Esophagus muscularis mucosa (tissue), 4 donors: Measurements from ENCODE around the gene CCNI. TPM values are rescaled to one million over a fixed set of nuclear protein-coding genes. Genes with fewer than 3 reads are reported as not detected.

Experiments
- DNase-seq: peaks from one replicate; pipeline ENCODE4 v3.0.0-alpha.2; 2017; ENCODE audit errors: extremely low spot score
- H3K27ac ChIP-seq, 4 donors: fragments of 200-600 bp; sonication (generic); replicated peaks in 1 of 4; 1 replicate in 3 of 4; 2 replicates in 1 of 4; pipeline ENCODE4 v1.5.1; 2016 to 2019; ENCODE audit warnings: mild to moderate bottlenecking in 1 of 4
- H3K27me3 ChIP-seq, 4 donors: fragments of 200-600 bp; sonication (generic); one replicate each; pipeline versions ENCODE4 v1.5.1 to v1.6.0; 2016 to 2019
- H3K36me3 ChIP-seq, 4 donors: fragments of 200-600 bp; sonication (generic); one replicate each; pipeline ENCODE4 v1.5.1; 2016 to 2019
- H3K4me1 ChIP-seq, 4 donors: fragments of 200-600 bp; sonication (generic); one replicate each; pipeline ENCODE4 v1.5.1; 2016 to 2019
- H3K4me3 ChIP-seq, 4 donors: fragments of 200-600 bp; sonication (generic); 1 replicate in 2 of 4; 2 replicates in 2 of 4; pipeline ENCODE4 v1.5.1; 2016 to 2019; ENCODE audit warnings: mild to moderate bottlenecking in 4 of 4, moderate library complexity in 1 of 4
- H3K9me3 ChIP-seq, 4 donors: fragments of 200-600 bp; sonication (generic); 1 replicate in 3 of 4; 2 replicates in 1 of 4; pipeline ENCODE4 v1.5.1; 2016 to 2019
- CTCF ChIP-seq, 3 experiments: fragments of 200-600 bp in 2 of 3; fragments of 450-650 bp in 1 of 3; sonication (generic) in 2 of 3; IDR thresholded peaks; one replicate each; pipeline ENCODE4 v1.5.1; 2017 to 2019; ENCODE audit warnings: antibody characterized with exemption in 3 of 3, mild to moderate bottlenecking in 2 of 3, moderate library complexity in 1 of 3
- EP300 ChIP-seq: sonication (generic); formaldehyde crosslinking; IDR thresholded peaks from one replicate; pipeline ENCODE4 v1.6.1; 2017; ENCODE audit warnings: antibody characterized with exemption
- POLR2A ChIP-seq: fragments of 450-650 bp; IDR thresholded peaks from one replicate; pipeline ENCODE4 v1.6.1; 2017; ENCODE audit warnings: antibody characterized with exemption, moderate library complexity, mild to moderate bottlenecking, low read depth
- POLR2AphosphoS5 ChIP-seq, 2 donors: sonication (generic); formaldehyde crosslinking; IDR thresholded peaks; one replicate each; pipeline ENCODE4 v1.6.1; 2017; ENCODE audit warnings: antibody characterized with exemption in 2 of 2
- whole genome bisulfite sequencing: methylation state at CpG from one replicate; pipeline ENCODE4 v1.1.5; 2018; 5-methylcytosine and 5-hydroxymethylcytosine counted together
- intact Hi-C: fragments of 100-400 bp; cut with DNase I; formaldehyde crosslinking; loops from one replicate; pipeline ENCODE4 v1.15.1; 2023
- total RNA-seq, 4 donors: library from RNA; depleted of rRNA; stranded (reverse); fragments of >200 nt; gene quantifications; one replicate each; pipeline versions ENCODE4 v1.1.0 to v1.2.1, GENCODE V29; 2016

Gene CCNI
- total RNA-seq, 4 donors from 2014 or later: 342 to 444 (median 375) TPM

GRCh38 chr4:77002321-77003107 is 73.3 kb downstream of the CCNI start:
- no peak overlapping the region for H3K4me3 ChIP-seq
- H3K36me3 ChIP-seq: peaks cover 9 to 39% (median 20%) of the 10 kb centered on the region in 4 donors
- no peak for TF ChIP-seq EP300
- no peak for TF ChIP-seq CTCF (IDR thresholded peaks at IDR 0.05)
- TF ChIP-seq POLR2A: no peak
- no peak for TF ChIP-seq POLR2AphosphoS5 (IDR thresholded peaks at IDR 0.05)
- peaks cover 29 to 37% (median 33%) of the 10 kb centered on the region in 4 donors for H3K4me1 ChIP-seq
- WGBS: 37% methylated on average over 5 of the region's 5 CpGs
- DNase-seq: no peak
- H3K9me3 ChIP-seq: no peaks in the 10 kb centered on the region
- peak overlapping the region; percentile 40 to 64 (median 50) for H3K27ac ChIP-seq
- intact Hi-C loops: no loop called here
- H3K27me3 ChIP-seq: no peaks in the 10 kb centered on the region

GRCh38 chr4:77001907-77002306 is 73.9 kb downstream of the CCNI start:
- peaks cover 23 to 31% (median 27%) of the 10 kb centered on the region in 4 donors for H3K4me1 ChIP-seq
- no peaks in the 10 kb centered on the region for H3K27me3 ChIP-seq
- no peak overlapping the region for H3K4me3 ChIP-seq
- intact Hi-C loops: no loop called here
- TF ChIP-seq POLR2A (no peak), EP300 (no peak), CTCF (IDR thresholded peaks at IDR 0.05) (no peak), POLR2AphosphoS5 (IDR thresholded peaks at IDR 0.05) (no peak)
- 0% methylated on average over 1 of the region's 1 CpG for WGBS
- peak overlapping the region; percentile 40 to 64 (median 50) for H3K27ac ChIP-seq
- H3K36me3 ChIP-seq: peaks cover 11 to 44% (median 26%) of the 10 kb centered on the region in 4 donors
- peak; percentile 26 for DNase-seq
- no peaks in the 10 kb centered on the region for H3K9me3 ChIP-seq

- TF ChIP-seq POLR2AphosphoS5 (IDR thresholded peaks at IDR 0.05) (no peak), CTCF (IDR thresholded peaks at IDR 0.05) (no peak), POLR2A (no peak), EP300 (no peak)
- H3K36me3 ChIP-seq: peaks cover 11 to 41% (median 29%) of the 10 kb centered on the region in 4 donors
- intact Hi-C loops: no loop called here
- no peak overlapping the region for H3K4me3 ChIP-seq
- no peaks in the 10 kb centered on the region for H3K9me3 ChIP-seq
- peak; percentile 21 for DNase-seq
- no peaks in the 10 kb centered on the region for H3K27me3 ChIP-seq
- WGBS: 72% methylated on average over 6 of the region's 8 CpGs
- H3K4me1 ChIP-seq: peaks cover 20 to 29% (median 26%) of the 10 kb centered on the region in 4 donors
- no peak overlapping the region for H3K27ac ChIP-seq
Measured at GRCh38 chr4:76998251-76998901, 77.4 kb downstream of the CCNI start.

- 91% methylated on average over 5 of the region's 5 CpGs for WGBS
- intact Hi-C loops: no loop called here
Measured at GRCh38 chr4:76997532-76997931, 78.3 kb downstream of the CCNI start.

More at GRCh38 chr4:76997532-76997931, 78.3 kb downstream of the CCNI start:
- no peak overlapping the region for H3K4me3 ChIP-seq
- H3K27ac ChIP-seq: no peak overlapping the region
- no peak for DNase-seq
- TF ChIP-seq CTCF (IDR thresholded peaks at IDR 0.05) (no peak), POLR2AphosphoS5 (IDR thresholded peaks at IDR 0.05) (no peak), EP300 (no peak)
- H3K27me3 ChIP-seq: no peaks in the 10 kb centered on the region
- no peaks in the 10 kb centered on the region for H3K9me3 ChIP-seq
- H3K36me3 ChIP-seq: peaks cover 11 to 41% (median 29%) of the 10 kb centered on the region in 4 donors
- peaks cover 12 to 24% (median 19%) of the 10 kb centered on the region in 4 donors for H3K4me1 ChIP-seq

Other genes with a start within 250 kb of the CCNI start
- gene SOWAHB, start 177.8 kb downstream of the CCNI start, total RNA-seq: not detected
- 100 to 1,000 TPM in 1 of 4 donors, 10 to 100 TPM in 3; 74.1 to 144 (median 86.9) TPM for gene SEPTIN11, start 126.2 kb downstream of the CCNI start, total RNA-seq
- gene CCNG2, start 81.2 kb upstream of the CCNI start, total RNA-seq: 10 to 100 TPM; 25.7 to 33.3 (median 26.2) TPM